Trophoblast cell (in vitro differentiated cells and primary cell): Measurements from ENCODE around the gene ZHX3.
A peak's percentile ranks its signal among the peaks of the same experiment; 100 is the strongest.

Source experiments
- DNase-seq, 2 donors: peaks; one replicate each; pipeline ENCODE4 v3.0.0-alpha.2; 2016
- H2AFZ ChIP-seq: 2 replicates; pipeline ENCODE4 v1.6.1; 2013; ENCODE audit warnings: low read length, moderate library complexity, mild to moderate bottlenecking; ENCODE audit not compliant: insufficient read depth, poor library complexity
- H2AK5ac ChIP-seq: 2 replicates; pipeline ENCODE4 v1.6.1; 2013; ENCODE audit warnings: mild to moderate bottlenecking, low read length
- H2BK120ac ChIP-seq: 2 replicates; pipeline ENCODE4 v1.6.1; 2013; ENCODE audit warnings: low read length, mild to moderate bottlenecking, moderate library complexity; ENCODE audit not compliant: insufficient read depth, poor library complexity
- H2BK12ac ChIP-seq: 2 replicates; pipeline ENCODE4 v1.6.1; 2013; ENCODE audit warnings: mild to moderate bottlenecking, low read length, moderate library complexity
- H2BK5ac ChIP-seq: 2 replicates; pipeline ENCODE4 v1.6.1; 2013; ENCODE audit warnings: low read length, low read depth, moderate library complexity, mild to moderate bottlenecking; ENCODE audit not compliant: poor library complexity
- H3K14ac ChIP-seq: 2 replicates; pipeline ENCODE4 v1.6.1; 2013; ENCODE audit warnings: mild to moderate bottlenecking, low read length
- H3K18ac ChIP-seq: 2 replicates; pipeline ENCODE4 v1.6.1; 2013; ENCODE audit warnings: mild to moderate bottlenecking, low read length
- H3K23ac ChIP-seq: 2 replicates; pipeline ENCODE4 v1.6.1; 2013; ENCODE audit warnings: low read length
- H3K27ac ChIP-seq: 2 replicates; pipeline ENCODE4 v1.5.1; 2013; ENCODE audit warnings: low read depth, mild to moderate bottlenecking, inconsistent platforms, low read length, moderate library complexity
- H3K27me3 ChIP-seq: 2 replicates; pipeline ENCODE4 v1.6.1; 2013; ENCODE audit warnings: inconsistent platforms, mild to moderate bottlenecking, low read length, moderate library complexity; ENCODE audit not compliant: insufficient read depth
- H3K36me3 ChIP-seq, 2 experiments: 1 replicate in 1 of 2; 2 replicates in 1 of 2; pipeline ENCODE4 v1.6.1; 2013; ENCODE audit warnings: low read length in 2 of 2, mild to moderate bottlenecking in 2 of 2, moderate library complexity in 1 of 2; ENCODE audit not compliant: insufficient read depth in 2 of 2, control insufficient read depth in 1 of 2
- H3K4ac ChIP-seq: 2 replicates; pipeline ENCODE4 v1.6.1; 2013; ENCODE audit warnings: low read depth, mild to moderate bottlenecking, low read length, moderate library complexity
- H3K4me1 ChIP-seq, 2 experiments: 1 replicate in 1 of 2; 2 replicates in 1 of 2; pipeline ENCODE4 v1.6.1; 2013; ENCODE audit warnings: low read length in 2 of 2, mild to moderate bottlenecking in 2 of 2, moderate library complexity in 1 of 2; ENCODE audit not compliant: insufficient read depth in 2 of 2, control insufficient read depth in 1 of 2
- H3K4me2 ChIP-seq: 2 replicates; pipeline ENCODE4 v1.6.1; 2013; ENCODE audit warnings: inconsistent platforms, mild to moderate bottlenecking, low read length, moderate library complexity
- H3K4me3 ChIP-seq: 2 replicates; pipeline ENCODE4 v1.5.1; 2013; ENCODE audit warnings: mild to moderate bottlenecking, low read depth, low read length, inconsistent platforms
- H3K79me1 ChIP-seq: one replicate; pipeline ENCODE4 v1.6.1; 2013; ENCODE audit warnings: low read length
- H3K79me2 ChIP-seq: 2 replicates; pipeline ENCODE4 v1.6.1; 2013; ENCODE audit warnings: low read length, mild to moderate bottlenecking; ENCODE audit not compliant: control insufficient read depth, insufficient read depth, poor library complexity
- H3K9ac ChIP-seq: 2 replicates; pipeline ENCODE4 v1.6.1; 2013; ENCODE audit warnings: mild to moderate bottlenecking, low read length
- H3K9me3 ChIP-seq: 2 replicates; pipeline ENCODE4 v1.6.1; 2013; ENCODE audit warnings: low read depth, mild to moderate bottlenecking, control low read depth, inconsistent platforms, low read length; ENCODE audit not compliant: insufficient read depth
- H4K12ac ChIP-seq: 2 replicates; pipeline ENCODE4 v1.6.1; 2013; ENCODE audit warnings: low read depth, mild to moderate bottlenecking, low read length, moderate library complexity
- H4K8ac ChIP-seq: 2 replicates; pipeline ENCODE4 v1.6.1; 2013; ENCODE audit warnings: low read depth, mild to moderate bottlenecking, low read length, moderate library complexity
- H4K91ac ChIP-seq: one replicate; pipeline ENCODE4 v1.6.1; 2013; ENCODE audit warnings: low read depth, mild to moderate bottlenecking, low read length, moderate library complexity
- WGBS: extraction: QIAGEN DNeasy Blood & Tissue Kit; methylation state at CpG from one replicate; pipeline ENCODE4 v1.1.7; 2013; ENCODE audit warnings: missing lambda C conversion rate; ENCODE audit not compliant: insufficient read length, insufficient coverage; ENCODE audit errors: extremely low coverage; 5-methylcytosine and 5-hydroxymethylcytosine counted together

Gene ZHX3

DNA sequence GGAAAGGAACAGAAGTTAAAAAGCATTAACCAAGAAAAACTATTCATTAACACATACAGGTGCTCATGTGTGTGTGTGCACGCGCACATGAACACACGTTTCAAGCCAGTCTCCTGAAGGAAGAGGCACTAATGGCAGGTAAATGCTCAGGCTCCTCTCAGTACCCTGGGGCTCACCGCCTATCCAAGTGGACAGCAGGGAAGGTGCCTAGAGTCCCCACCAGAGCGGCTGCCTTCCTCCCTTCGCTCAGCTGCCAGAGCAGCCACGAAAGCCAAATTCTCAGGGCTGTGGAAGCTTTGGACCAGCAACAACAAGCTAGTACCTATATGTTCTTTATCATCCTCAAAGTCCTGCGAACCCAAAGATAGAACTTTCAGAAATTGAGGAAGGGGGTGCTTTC lies 137.6 kb downstream of the ZHX3 start:
- no peak overlapping the region for H3K23ac ChIP-seq
- no peak overlapping the region for H4K12ac ChIP-seq
- no peak overlapping the region for H3K9ac ChIP-seq
- no peaks in the 10 kb centered on the region for H3K9me3 ChIP-seq
- no peak overlapping the region for H2BK5ac ChIP-seq
- H3K79me2 ChIP-seq: no peaks in the 10 kb centered on the region
- H2BK12ac ChIP-seq: no peak overlapping the region
- no peak overlapping the region for H3K18ac ChIP-seq
- no peaks in the 10 kb centered on the region for H3K27me3 ChIP-seq
- no peak overlapping the region for H2AFZ ChIP-seq
- no peak overlapping the region for H3K4me3 ChIP-seq
- no peak overlapping the region for H2AK5ac ChIP-seq
- H4K91ac ChIP-seq: no peak overlapping the region
- H3K14ac ChIP-seq: no peak overlapping the region
- H3K27ac ChIP-seq: no peak overlapping the region
- no peak overlapping the region for H3K4me2 ChIP-seq
- H4K8ac ChIP-seq: no peak overlapping the region
- no peak overlapping the region for H3K4ac ChIP-seq
- H3K4me1 ChIP-seq: peaks cover 4 to 8% of the 10 kb centered on the region in 2 experiments
- no peak for DNase-seq
- no peak overlapping the region for H2BK120ac ChIP-seq
- H3K79me1 ChIP-seq: no peaks in the 10 kb centered on the region
- peaks cover 17 to 23% of the 10 kb centered on the region in 2 experiments for H3K36me3 ChIP-seq
- no CpG with 5 or more reads among the region's 8 CpGs for WGBS

- no peak for DNase-seq
- no CpG with 5 or more reads among the region's 8 CpGs for WGBS
- H3K27ac ChIP-seq: no peak overlapping the region
- no peak overlapping the region for H2AFZ ChIP-seq
- H2BK5ac ChIP-seq: no peak overlapping the region
- H3K23ac ChIP-seq: no peak overlapping the region
- H3K4me1 ChIP-seq: peaks cover 4 to 8% of the 10 kb centered on the region in 2 experiments
- no peak overlapping the region for H2AK5ac ChIP-seq
- no peak overlapping the region for H3K18ac ChIP-seq
- H3K36me3 ChIP-seq: peaks cover 27 to 33% of the 10 kb centered on the region in 2 experiments
- no peak overlapping the region for H4K12ac ChIP-seq
- H4K91ac ChIP-seq: no peak overlapping the region
- no peak overlapping the region for H2BK12ac ChIP-seq
- H3K27me3 ChIP-seq: no peaks in the 10 kb centered on the region
- H3K9me3 ChIP-seq: no peaks in the 10 kb centered on the region
- H3K9ac ChIP-seq: no peak overlapping the region
- H3K79me1 ChIP-seq: no peaks in the 10 kb centered on the region
- no peak overlapping the region for H2BK120ac ChIP-seq
- no peak overlapping the region for H3K4ac ChIP-seq
- H4K8ac ChIP-seq: no peak overlapping the region
- H3K79me2 ChIP-seq: no peaks in the 10 kb centered on the region
- no peak overlapping the region for H3K4me2 ChIP-seq
- no peak overlapping the region for H3K14ac ChIP-seq
- peak overlapping the region; percentile 15 for H3K4me3 ChIP-seq
Measured at GRCh38 chr20:41178904-41179432, 138.6 kb downstream of the ZHX3 start.

DNA sequence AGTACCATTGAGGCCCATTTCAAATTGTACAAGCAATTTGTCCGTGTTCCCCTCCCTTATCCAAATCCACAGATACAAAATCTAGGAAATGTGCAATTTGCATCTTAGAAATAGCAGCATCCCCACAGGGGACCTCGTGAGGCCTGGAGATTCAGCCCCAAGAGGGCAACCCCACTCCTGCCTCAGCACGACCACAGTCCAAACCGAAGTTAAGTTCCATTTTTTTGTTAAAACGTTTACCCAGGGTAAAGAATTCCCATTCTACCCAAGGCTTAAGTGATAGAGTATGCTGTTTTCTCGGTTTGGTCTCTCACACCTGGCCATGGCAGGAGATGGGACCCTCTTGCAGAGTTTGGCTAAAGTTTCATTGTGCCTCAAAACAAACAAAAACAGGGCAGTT lies 139.0 kb downstream of the ZHX3 start:
- Histone ChIP-seq H2BK120ac (no peak overlapping the region), H2AK5ac (no peak overlapping the region), H3K27ac (no peak overlapping the region), H3K4me3 (no peak overlapping the region), H3K23ac (no peak overlapping the region), H3K14ac (no peak overlapping the region), H2AFZ (no peak overlapping the region), H4K8ac (no peak overlapping the region), H3K4me1 (peaks cover 4 to 8% of the 10 kb centered on the region in 2 experiments), H2BK12ac (no peak overlapping the region), H3K9me3 (no peaks in the 10 kb centered on the region), H3K4me2 (no peak overlapping the region), H3K9ac (no peak overlapping the region), H3K27me3 (no peaks in the 10 kb centered on the region), H3K4ac (no peak overlapping the region), H3K79me1 (no peaks in the 10 kb centered on the region), H3K36me3 (peaks cover 31 to 38% of the 10 kb centered on the region in 2 experiments), H4K12ac (no peak overlapping the region), H4K91ac (no peak overlapping the region), H3K18ac (no peak overlapping the region), H2BK5ac (no peak overlapping the region), H3K79me2 (no peaks in the 10 kb centered on the region)
- WGBS: no CpG with 5 or more reads among the region's 6 CpGs
- DNase-seq: no peak

- no peak overlapping the region for H3K14ac ChIP-seq
- H4K91ac ChIP-seq: no peak overlapping the region
- no peak overlapping the region for H4K8ac ChIP-seq
- H3K18ac ChIP-seq: no peak overlapping the region
- no peak overlapping the region for H3K23ac ChIP-seq
- no peak overlapping the region for H3K4ac ChIP-seq
- H3K79me1 ChIP-seq: no peaks in the 10 kb centered on the region
- H3K79me2 ChIP-seq: no peaks in the 10 kb centered on the region
- no peak overlapping the region for H2BK120ac ChIP-seq
- H3K27me3 ChIP-seq: no peaks in the 10 kb centered on the region
- no peak overlapping the region for H2BK12ac ChIP-seq
- no peak overlapping the region for H2BK5ac ChIP-seq
- H3K36me3 ChIP-seq: peaks cover 38 to 44% of the 10 kb centered on the region in 2 experiments
- no peaks in the 10 kb centered on the region for H3K9me3 ChIP-seq
- H3K27ac ChIP-seq: no peak overlapping the region
- H3K9ac ChIP-seq: no peak overlapping the region
- peaks cover 4 to 8% of the 10 kb centered on the region in 2 experiments for H3K4me1 ChIP-seq
- H2AFZ ChIP-seq: no peak overlapping the region
- H2AK5ac ChIP-seq: no peak overlapping the region
- no peak overlapping the region for H3K4me2 ChIP-seq
- no CpG with 5 or more reads among the region's 2 CpGs for WGBS
- H4K12ac ChIP-seq: no peak overlapping the region
- no peak overlapping the region for H3K4me3 ChIP-seq
- no peak for DNase-seq
Measured at GRCh38 chr20:41177636-41178035, 139.9 kb downstream of the ZHX3 start.
